Omental fat pad (tissue), 4 donors: ENCODE data around the gene FGFR2. TPM values are rescaled to one million over a fixed set of nuclear protein-coding genes. Genes with fewer than 3 reads are reported as not detected.
A peak's percentile ranks its signal among the peaks of the same experiment; 100 is the strongest.

Experiments
- ATAC-seq: fragments of 150-250 bp; one replicate; pipeline ENCODE4 v1.9.1; 2016; ENCODE audit warnings: mild to moderate bottlenecking, moderate library complexity; ENCODE audit not compliant: low FRiP score
- DNase-seq: peaks from one replicate; pipeline ENCODE4 v3.0.0-alpha.2; 2019; ENCODE audit warnings: low spot score
- total RNA-seq, 4 donors: library from RNA; depleted of rRNA; stranded (reverse); fragments of >200 nt; gene quantifications; one replicate each; pipeline ENCODE4 v1.1.0, GENCODE V29; 2016
- TF ChIP-seq, protein P1 (sequence below), 3 donors: fragments of 450-650 bp; IDR thresholded peaks; one replicate each; pipeline ENCODE4 v1.5.1; 2016 to 2017; ENCODE audit warnings: antibody characterized with exemption in 3 of 3, mild to moderate bottlenecking in 3 of 3, moderate library complexity in 2 of 3

The FGFR2 gene
- total RNA-seq, 4 donors from 2014 or later: 2.0 to 8.4 (median 2.4) TPM

DNA sequence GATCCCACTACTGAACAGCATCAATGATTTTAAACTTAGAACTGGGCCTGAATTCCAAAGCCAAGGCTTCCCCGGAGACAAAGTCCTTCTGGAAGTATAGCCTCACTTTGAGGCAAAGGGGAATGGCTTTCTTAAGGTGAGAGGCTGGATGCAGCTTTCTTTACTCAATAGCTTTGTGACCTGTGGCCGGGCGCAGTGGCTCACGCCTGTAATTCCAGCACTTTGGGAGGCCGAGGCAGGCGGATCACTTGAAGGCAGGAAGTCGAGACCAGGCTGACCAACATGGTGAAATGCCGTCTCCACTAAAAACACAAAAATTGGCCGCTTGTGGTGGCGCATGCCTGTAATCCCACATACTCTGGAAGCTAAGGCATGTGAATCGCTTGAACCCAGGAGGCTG lies 3.2 kb upstream of the FGFR2 start:
- DNase-seq: no peak
- TF ChIP-seq, protein P1, sequence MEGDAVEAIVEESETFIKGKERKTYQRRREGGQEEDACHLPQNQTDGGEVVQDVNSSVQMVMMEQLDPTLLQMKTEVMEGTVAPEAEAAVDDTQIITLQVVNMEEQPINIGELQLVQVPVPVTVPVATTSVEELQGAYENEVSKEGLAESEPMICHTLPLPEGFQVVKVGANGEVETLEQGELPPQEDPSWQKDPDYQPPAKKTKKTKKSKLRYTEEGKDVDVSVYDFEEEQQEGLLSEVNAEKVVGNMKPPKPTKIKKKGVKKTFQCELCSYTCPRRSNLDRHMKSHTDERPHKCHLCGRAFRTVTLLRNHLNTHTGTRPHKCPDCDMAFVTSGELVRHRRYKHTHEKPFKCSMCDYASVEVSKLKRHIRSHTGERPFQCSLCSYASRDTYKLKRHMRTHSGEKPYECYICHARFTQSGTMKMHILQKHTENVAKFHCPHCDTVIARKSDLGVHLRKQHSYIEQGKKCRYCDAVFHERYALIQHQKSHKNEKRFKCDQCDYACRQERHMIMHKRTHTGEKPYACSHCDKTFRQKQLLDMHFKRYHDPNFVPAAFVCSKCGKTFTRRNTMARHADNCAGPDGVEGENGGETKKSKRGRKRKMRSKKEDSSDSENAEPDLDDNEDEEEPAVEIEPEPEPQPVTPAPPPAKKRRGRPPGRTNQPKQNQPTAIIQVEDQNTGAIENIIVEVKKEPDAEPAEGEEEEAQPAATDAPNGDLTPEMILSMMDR (IDR thresholded peaks at IDR 0.05): no peak
- ATAC-seq: no peak

DNA sequence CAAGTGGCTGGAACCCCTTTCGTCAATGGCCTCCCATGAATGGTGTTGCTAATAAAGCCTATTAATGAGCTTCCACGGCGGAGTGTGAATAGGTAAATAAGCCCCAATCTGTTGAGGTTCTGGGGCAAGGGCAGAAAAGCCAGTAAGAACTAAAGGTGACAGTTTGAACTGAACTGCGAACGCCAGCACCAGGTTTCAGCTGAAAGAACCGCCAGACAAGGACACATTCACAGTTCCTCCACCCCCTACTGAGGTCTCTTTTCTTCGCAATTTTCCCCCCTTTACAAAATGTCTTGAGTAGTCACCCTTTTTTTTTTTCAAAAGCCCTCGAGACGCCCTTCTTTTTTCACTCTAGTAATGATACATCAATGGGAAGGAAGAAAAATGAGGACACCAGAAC lies 2.4 kb upstream of the FGFR2 start:
- ATAC-seq (no peak), DNase-seq (no peak)
- TF ChIP-seq, protein P1 (IDR thresholded peaks at IDR 0.05): no peak

DNA sequence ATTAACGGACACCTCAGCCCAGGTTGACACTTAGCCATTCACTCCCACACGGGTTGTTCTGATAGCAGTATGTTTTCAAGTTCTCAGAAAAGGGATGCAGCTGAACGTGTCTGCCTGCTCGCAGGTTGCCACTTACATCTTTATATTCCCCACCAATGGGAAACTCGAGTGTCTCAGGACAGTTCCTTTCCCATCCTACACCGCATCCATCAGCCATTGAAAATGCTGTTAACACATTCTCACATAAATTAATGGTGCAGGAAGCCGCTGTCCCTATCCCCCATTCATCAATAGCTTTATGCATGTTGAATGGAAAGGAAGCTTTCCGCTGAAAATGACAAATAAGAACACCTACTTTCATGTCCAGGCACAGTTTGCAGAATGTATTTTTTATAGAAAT lies 1.7 kb upstream of the FGFR2 start:
- no peak for DNase-seq
- no peak for ATAC-seq
- TF ChIP-seq, protein P1 (IDR thresholded peaks at IDR 0.05): no peak

DNA sequence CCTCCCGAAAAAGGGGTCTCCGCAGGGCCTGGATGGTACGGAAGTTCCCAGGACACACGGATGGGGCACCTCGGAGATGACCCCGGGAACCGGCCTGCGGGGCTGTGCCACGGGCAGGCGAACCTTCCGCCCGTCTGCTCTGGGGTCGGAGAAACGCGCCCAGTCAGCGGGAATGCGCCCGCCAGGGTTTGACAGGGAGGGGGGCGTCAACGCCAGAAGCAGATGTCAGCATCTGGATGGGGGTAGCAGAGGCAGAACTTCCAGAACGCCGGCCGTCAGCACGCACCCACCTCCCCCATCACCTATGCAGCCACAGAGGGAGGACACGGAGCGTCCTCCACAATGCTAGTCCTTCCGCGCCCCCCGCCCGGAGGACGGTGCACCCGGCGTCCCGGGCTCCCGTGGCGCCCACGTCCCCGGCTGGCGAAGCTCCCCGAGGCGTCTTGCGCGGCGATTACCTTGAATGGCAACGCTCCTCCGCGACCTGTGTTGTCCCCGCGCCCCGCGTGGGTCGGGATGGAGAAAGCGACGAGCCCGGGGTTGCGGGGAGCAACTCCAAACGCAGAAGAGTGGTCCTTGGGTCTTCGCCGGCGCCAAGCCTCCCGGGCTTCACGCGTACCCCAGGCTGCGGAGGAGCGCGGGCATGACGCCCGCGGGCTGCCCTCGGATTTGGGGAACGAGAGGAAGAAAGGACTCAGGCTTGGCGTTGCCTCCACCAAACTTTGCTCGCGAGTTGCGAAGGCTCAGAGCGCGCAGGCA lies 561 bp downstream of the FGFR2 start:
- TF ChIP-seq, protein P1 (IDR thresholded peaks at IDR 0.05): no peak
- DNase-seq (no peak), ATAC-seq (peak; percentile 6)

DNA sequence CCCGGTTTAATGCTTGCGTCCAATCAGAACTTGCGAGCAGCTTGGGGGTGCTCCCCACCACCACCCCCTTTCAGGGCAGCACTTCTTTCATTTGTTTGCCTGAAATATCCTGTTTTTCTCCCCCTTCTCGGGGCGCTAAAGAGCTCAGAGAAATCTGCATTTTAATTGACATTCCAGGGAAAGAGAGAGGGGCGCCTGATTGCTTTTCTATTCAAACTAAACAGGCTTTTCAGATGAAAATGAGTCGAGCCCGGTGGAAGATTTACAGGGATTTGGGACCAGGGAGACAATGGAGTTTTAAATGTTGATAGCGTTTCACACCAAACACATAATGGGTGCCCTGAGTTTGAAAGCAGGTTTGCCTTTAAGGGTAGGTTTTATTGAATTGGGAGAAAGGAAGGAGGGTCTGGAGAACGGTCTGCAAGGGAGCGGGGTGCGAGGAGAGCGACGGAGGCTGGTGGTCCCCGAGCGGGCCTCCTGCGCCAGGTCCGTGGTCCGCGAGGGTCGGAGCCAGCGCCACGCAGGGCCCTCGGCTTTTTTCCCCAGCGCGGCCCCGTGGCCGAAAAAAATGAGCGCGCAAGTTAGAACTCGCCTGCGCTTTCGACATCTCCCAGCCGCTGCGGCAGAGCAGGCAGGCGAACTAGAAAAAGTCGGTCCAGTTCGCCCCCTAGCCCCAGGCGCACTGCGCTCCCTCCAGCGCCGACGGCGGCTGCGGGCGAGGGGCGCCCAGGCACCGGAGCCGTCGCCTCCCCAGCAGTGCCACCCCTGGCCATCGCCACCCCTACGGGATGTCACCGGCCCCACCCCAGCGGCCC lies 1.3 kb downstream of the FGFR2 start:
- DNase-seq: no peak
- TF ChIP-seq, protein P1 (IDR thresholded peaks at IDR 0.05): no peak
- ATAC-seq: peak; percentile 45

DNA sequence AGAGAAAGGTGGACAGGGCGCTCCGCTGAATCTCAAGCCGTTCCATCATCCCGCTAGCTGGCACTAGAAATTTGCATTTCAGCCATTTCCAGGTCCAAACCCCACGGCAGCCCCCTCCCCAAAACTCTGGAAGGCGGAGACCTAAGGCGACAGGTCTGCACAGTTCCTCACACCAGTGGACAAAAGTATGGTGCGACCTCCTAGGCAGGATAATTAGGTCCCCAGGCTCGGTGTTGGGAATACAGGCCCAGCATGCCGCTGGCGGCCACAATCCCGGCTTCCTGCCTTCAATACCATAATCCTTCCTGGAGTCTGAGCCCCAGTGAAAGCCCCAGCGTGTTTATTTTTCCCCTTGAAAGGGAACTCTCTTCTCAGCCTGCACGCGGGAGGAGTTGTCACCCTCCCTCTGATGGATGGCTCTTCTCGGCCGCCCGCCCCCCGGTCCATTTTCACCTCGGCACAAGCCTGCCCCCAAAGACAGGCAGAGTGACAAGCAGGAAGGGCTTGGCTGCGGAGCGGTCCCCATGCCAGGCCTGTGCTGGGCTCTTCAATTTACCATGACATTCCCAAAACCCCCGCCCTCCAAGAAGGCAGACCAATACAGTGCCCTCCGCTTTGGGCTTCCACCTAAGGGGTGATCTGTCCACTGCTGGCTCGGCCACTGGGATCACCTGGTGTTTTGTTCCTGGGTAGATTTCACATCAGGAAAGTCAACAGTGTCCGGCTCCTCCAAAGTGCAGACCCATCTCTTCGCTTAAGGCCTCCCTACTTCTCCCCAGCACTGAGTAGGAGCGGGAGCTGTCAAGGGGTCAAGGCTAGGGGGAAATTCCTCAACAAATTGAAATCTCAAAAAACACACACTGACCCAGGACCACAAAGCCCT lies 2.2 kb downstream of the FGFR2 start:
- ATAC-seq: no peak
- DNase-seq: no peak

More for the DNA sequence above, 2.2 kb downstream of the FGFR2 start:
- TF ChIP-seq, protein P1 (IDR thresholded peaks at IDR 0.05): no peak
